T-helper 1 cell treated with Interleukin-12 subunit alpha and Interleukin-12 subunit beta and Interleukin-4 antibody, amounts not matched to agents 30 ng/mL and 1 ng/mL, for 36 hours (primary cell): ENCODE data around the gene APCDD1. TPM values are rescaled to one million over a fixed set of nuclear protein-coding genes. Genes with fewer than 3 reads are reported as not detected.

Experiments
- intact Hi-C: fragments of 100-400 bp; cut with micrococcal nuclease; formaldehyde crosslinking; loops from one replicate; pipeline ENCODE4 v1.15.1; 2024
- total RNA-seq: library from RNA; stranded (reverse); gene quantifications from 2 replicates; pipeline ENCODE4 v1.2.3, GENCODE V29; 2022

Gene APCDD1
- not detected in 2 replicates for total RNA-seq

DNA sequence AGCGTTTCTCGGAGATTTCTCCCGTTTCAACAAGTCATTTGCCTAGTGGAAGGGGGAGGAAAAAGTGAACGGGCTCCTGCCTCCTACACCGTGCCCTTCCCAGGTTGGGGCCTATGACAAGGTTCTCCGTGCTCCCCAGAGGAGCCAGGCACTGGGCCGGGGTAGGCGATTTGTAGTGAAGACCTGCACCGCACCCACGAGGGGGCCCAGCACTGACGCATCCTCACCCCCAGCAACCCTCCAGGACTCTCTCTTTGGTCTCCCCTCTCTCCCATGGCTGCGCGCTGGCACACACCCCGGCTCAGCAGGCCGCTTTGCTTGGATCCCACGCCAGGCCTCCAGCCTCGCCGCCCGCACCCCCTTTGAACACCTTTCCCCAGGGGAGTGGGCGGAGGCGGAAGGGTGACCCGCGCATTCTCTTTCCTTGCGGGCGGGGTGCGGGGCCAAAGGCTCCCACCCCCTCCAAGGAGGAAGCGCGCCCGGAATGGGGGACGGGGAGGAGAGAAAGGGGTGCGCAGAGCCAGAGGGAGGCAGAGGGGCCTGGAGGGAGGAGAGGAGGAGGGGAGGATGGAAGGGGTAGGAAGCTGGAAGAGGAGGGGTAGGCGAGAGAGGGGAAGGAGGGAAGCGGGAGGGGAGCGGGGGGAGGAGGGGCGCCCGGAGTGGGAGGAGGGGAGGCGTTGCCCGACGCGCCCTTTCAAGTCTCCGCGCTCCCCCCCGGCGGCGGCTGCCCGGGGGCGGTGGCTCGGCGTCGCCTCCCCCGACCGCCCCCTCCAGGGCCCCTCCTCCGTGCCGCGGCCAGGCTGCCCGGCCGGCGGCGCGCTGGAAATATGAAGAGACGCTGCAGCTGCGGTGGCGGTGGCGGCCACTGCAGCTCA is at the start of gene APCDD1:
Gene APCDD1, plus strand, starts transcription at position 830 of the 875 bp plus-strand sequence. CDS start 347 bp downstream, outside the sequence.
- intact Hi-C loops = no loop called here

DNA sequence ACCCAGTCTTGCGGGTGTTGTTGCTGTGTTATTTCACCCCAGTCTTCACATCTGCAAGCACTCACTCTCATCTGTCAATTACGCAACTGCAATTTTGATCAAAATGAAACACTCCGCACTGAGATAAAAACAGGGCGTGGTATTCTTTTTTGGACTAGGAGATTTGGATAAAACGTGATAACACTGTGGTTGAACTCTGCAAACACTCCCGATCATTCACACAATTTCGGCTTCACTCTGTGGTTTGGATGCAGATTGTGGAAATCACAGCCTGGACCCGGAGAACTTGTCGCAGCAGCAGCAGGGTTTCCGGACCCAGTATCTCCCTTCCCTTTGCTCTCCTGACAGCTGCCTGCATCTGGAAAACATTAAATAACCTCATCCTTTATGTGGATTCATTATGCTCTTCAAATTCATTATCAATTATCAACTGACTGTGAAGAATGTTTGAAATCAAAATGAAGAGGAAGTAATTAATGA is 49.4 kb upstream of the APCDD1 start:
- intact Hi-C loops = no loop called here

DNA sequence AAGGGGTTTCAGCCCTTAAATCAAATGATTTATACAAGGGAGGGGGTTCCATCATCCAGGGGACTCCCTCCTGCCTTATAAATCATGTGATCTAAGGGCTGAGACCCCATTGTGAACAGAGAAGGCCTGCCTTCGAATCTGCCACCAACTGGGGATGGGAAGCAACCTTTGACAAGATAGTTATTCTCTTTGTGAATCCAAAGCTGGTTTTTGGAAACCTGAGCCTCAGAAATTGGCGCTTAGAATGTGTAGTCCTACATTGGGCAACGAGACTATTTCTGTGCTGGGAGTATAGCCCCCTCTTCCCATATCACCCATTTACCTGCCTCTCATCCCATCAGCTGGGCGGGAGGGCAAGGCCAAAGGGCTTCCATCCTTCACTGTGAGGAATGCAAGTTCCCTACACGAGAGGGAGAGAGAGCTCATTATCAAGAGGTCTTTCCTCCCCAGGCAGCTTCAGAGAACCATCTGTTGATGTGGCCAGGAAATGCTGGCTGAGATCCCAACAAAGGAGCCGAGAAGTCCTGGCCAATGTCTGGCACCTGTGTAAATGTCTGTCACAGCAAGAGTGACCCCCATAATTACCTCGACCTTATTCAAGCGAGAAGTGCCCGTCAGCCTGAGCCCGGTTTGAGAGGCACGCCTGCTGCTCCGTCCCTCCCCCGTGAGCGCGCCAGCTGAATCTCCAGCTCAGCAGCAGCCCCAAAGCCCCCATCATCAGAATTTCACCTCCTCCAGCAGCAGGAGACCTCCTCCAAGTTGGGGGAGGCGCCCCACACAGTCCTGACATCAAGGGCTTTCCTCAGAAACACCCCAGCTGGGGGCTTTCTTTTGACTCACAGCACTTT is 48.4 kb upstream of the APCDD1 start:
- intact Hi-C loops = no loop called here

DNA sequence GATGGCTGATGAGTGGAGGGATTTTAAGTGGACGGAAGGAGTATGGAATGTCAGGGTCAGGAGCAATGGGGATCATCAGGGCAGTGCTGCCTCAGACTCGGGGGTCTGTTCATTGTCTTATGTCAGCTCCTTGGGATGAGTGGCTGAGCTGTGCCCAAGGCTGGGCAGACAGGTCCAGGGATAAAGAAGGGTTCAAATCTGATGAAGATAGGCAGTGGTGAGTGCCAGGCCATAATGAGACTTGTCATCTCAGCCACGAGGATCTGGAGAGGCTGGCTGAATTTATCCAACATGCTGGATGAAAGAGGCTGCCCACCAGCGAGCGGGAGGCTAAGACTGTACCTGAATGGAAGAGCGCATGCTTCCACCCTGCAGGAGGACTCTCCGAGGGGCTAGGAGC is 46.3 kb upstream of the APCDD1 start:
- intact Hi-C loops = no loop called here

DNA sequence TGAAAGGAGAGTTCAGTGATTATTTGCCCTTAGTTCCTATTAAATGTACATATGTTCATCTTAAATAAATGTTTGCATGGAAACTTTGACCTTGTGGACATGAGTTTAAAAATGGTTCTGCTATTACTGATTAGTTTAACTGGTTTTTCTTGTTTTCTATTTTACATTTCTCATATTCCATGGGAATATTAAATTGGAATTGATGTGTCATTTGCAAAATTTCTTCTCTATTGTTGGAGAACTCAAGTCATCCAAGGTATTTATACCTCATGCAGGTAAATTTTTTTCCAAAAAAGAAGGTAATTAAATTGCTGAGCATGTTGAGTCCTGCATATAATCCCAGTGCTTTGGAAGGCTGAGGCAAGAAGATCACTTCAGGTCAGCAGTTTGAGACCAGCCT is 45.4 kb upstream of the APCDD1 start:
- intact Hi-C loops = no loop called here

DNA sequence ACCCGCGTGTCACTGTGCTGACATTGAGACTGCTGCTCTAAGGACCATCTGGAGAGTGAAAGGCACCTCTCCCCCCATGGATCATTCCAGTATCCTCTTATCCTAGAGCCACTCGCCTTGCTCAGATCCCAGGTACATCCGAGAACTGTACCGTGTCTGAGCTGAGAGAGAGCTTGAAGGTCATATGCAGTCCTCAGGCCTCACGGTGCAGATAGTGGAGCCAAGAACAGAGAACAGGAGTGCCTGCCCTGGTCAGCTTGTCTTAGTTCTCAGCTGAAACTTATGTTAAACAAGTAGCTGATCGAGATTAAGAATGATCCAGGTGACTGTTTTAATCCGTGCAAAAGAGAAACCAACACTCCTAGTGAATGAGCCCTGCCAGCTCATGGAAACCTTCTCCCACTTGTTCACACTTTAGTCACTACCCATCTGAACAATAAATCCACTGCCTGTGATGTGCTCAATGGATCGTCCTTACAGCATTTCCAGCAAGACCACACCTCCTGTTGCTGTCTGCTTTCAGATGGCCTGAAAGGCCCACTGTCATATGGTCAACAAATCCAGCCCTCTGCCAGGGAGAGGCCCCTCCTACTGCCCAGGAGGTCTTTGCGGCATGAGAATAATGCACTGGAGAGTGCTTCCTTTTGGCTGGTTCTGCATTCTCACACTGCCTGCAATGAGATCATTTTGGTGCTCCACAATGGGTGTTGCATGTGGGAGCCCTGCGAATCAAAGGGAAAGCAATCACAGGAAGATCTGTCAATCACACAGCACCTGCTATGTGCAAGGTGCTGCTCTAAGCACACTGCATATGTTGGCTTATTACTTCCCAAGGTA is 43.7 kb upstream of the APCDD1 start:
- intact Hi-C loops = no loop called here

DNA sequence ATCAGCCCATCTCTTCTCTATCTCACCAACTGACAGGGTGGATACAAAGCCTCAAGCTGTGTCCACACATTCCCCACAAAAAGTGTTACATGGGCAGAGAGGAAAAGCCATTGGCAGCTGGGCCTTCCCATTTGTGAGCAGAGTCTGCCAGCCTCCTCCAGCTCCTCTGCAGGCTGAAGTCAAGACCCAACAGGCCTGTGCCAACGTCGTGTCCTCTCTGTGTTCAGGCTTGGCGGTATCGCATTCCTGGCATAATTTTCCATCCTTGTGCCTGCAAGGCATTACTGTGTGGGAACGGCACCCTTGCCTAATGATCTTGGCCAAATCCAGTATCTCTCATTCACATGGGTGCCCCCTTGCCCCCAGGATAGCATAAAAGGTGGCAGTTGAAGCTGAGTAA is 41.5 kb upstream of the APCDD1 start:
- intact Hi-C loops = no loop called here

DNA sequence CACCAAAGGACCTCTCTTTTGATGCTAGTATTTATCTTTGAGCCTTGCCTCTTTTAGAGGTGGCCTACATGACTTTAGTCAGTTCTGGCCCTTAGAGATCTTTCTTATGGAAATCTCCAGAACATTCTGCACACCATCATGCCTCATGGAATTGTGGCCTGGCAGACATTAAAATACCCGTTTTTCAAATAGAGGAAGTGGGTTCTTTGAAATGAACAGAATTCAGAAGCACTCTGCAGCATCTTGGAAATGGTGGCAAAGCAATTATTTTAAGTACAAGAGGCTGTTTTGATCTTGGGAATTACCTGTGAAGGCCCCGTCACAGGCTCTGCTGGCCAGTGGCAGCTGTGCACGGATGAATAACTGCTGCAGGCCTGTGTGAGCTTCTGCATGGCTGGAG is 40.7 kb upstream of the APCDD1 start:
- intact Hi-C loops = no loop called here

DNA sequence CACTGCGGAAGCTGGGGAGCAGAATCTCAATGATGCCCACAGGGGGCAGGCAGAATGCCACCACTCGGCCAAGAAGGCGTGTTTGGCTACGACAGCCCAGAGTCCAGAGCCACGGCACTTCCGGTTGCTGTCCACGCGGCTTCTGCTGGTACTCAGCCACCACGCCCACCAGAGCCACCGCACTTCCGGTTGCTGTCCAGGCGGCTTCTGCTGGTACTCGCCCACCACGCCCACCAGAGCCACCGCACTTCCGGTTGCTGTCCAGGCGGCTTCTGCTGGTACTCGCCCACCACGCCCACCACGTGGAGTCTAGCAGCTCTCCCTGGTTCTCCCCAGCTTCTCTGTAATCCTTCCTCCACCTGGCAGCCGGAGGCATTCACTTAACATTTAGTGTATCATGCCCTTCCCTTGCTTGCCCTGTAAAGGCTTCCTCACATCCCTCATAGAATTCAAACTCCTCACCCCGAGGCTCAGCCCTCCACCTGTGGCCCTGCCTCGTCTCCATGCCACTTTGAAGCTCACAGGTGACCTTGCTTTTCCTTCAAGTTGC is 40.1 kb upstream of the APCDD1 start:
- intact Hi-C loops = no loop called here

DNA sequence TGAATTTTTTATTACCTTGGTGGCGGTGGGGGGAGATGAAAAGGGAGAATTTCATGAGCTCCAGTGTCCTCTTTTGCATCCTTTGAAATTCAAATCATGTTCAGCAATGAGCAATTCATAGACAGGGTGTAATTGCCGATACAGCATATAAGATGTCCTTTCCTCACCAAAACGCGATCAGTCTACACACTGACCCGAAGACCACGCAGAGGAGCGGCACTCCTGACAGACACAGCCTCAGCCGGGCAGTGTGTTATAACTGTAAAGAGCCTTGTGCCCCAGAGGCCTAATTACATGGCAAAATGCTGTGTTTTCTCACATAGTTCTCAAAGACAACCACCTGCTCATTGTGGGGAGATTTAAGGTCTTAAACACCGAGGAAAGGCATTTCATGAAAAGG is 38.4 kb upstream of the APCDD1 start:
- intact Hi-C loops = no loop called here

DNA sequence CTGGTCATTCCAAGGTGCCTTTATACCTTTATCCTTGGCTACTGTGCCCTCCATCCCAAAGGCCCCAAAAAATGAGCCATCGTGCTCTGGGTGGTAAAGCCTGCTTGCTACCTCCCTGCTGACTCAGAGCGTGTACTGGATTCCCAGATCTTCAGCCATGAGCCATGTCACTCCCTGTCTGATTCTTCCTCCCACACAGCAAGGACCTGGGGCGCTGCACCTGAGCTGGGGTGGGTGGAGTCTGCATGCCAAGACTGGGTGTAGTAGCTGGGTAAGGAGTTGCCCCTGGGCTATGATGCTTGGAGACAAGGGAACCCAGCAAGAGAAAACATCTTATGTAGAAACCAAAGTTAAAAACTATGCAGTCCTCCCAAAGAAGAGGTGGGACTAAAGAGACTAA is 37.2 kb upstream of the APCDD1 start:
- intact Hi-C loops = no loop called here

DNA sequence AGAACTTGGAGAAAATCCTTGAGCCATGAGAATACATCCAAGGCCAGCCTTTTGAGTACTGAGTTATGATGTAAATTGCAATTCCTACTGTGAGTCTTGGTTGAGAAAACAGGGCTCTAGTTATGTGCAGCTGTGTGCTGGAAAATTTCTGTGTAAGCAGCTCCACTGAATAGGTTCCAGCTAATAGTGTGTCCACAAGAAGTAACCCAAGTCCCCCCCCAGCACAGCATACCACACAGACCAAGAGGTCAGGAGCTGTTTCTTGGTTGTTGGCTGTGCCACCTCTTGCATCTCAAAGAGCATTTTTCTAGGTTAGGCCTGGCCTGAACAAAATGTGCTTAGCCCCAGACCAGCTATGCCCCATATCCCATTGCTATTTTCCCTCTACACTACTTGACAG is 36.8 kb upstream of the APCDD1 start:
- intact Hi-C loops = no loop called here

DNA sequence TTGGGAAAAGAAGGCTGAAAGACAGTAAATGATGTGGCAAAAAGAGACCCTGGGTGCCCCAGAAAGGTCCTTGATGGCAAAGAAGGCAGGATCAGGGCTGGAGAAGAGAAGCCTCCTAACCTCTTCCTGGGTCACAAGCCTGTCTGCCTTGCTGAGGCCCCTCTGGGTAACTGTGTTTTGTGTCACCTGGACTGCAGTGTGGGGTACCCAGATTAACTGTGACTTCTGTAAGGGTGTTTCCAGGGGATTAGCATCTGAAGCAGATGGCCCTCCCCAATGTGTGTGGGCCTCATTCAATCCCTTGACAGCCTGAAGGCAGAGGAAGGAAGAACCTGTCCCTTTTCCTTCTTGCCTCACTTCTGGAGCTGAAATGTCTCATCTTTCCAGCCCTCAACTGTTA is 35.6 kb upstream of the APCDD1 start:
- intact Hi-C loops = no loop called here

DNA sequence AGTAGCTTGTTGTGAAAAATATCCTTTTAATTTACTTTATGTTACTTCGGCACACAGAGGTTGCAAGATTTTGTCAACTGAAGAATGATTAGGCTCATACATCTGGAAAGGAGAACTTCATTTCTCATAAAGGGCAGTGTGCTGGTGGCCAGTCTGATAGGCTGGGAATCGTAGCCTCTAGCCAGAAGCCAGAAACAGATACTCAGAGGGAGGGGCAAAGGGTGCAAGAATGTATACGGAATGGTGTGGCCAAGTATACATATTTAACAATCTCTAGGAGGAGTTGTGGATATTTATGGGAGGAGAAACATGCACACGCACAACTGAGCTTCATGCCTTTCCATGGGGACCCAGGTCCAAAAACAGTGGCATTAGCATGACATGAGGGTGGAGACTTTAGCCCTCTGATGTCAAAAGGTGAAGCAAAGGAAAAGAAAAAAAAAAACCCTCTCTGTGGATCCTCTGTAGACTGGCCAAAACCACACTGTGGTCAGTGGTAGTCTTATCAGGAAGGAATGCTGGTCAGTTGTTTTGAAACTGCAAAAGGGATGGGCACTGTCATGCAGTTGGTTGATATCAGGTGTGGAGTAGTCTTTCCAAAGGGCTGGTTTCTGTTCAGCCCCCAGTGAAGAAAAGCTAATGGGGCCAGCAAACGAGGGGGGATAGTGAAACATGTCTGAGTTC is 34.9 kb upstream of the APCDD1 start:
- intact Hi-C loops = no loop called here

DNA sequence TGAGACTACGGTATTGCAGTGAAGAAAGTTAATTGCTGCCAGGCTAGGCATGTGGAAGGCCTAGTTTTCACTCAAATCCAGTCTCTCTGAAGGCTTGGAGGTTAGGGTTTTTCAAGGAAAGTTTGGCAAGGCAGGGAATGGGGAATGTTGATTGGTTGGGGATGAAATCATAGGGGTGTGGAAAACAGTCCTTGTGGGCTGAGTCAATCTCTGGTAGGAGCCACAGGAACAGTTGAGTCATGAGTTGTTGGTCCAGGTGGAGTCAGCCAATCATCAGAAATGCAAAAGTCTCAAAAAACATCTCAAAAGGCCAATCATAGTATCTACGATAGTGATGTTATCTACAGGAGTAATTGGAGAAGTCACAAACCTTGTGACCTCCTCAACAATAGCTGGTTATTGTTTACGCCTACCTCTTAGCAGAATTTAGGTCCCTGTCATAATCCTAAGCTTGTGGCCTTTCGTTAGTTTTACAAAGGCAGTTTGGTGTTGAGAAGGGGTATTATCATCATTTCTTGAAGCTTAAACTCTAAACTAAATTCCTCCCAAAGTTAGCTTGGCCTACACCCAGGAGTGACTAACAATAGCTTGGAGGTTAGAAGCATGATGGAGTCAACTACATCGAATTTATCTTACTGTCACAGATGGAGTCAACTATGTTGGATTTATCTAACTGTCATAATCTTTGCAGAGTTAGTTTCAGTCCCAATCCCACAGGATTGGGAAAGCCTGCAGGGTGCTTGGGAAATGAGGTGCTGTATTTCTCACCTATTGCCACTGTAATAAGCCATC is 33.7 kb upstream of the APCDD1 start:
- intact Hi-C loops = no loop called here

DNA sequence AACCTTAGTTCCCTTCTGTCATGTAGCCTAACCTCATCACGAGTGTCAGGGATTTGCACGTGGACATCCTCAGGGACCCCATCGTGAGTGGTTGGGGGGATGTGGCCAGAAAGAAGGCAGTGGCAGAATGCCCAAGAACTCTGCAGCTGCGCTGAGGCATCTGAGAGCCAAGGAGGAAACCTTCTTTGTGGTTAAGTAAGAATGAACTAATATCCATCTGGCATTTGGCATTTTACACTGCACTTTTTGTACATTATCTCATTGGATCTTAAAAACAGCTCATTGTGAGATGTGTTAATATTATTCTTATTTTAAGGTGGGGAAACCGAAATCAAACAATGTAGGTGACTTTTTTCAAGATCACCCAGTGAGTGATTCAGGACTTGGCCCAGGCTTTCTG is 32.6 kb upstream of the APCDD1 start:
- intact Hi-C loops = no loop called here

DNA sequence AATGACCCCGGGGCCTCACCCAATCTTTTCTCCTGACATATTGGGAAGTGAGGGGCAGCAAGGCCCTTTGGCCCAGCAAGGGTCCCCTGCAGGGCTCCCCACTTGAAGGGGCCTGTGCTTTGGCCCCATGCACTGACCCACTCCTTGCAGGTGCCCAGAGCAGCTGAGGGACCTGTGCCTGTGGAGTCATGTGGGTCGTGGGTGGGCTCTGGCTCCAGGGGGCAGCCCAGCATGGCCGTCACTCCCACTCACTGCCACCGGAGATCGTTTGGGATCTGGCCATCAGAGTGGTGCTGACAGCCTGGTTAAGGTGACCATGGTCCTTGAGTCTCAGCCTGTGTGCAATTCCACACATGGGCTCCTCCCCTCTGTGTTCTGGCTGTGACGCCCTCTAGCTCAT is 31.7 kb upstream of the APCDD1 start:
- intact Hi-C loops = no loop called here

DNA sequence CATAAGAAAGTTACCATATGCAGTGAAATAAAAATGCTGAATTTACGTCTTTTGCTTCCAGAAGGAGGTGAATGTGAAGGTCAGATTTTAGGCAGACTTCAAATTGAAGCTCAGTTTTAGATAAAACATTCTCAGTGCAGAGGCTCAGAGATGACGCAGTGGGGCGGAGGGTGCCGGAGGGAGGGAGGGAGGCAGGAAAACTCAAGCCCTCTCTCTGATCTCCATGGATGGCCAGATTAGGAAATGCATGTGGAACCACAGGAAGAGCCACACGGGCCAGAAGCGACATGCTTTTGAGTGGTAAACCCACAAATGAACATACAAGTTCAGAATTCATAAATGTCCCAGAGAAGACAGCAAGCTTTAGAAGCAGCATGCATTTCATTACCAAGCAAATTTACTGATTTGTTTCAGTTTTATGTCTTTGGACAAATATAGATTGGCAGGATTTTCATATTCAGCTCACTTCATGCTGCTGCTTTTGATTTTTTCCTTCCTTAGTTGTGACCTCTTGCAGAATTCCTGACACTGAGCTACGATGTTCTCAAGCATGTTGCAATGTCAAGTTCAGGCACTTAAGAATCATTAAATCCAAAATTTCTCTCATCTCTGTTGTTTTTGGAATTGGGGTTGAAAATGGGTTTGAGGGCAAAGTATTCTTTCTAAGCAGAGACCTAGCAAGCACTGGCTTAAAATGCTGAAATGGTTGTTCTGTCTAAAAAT is 29.7 kb upstream of the APCDD1 start:
- intact Hi-C loops = no loop called here

DNA sequence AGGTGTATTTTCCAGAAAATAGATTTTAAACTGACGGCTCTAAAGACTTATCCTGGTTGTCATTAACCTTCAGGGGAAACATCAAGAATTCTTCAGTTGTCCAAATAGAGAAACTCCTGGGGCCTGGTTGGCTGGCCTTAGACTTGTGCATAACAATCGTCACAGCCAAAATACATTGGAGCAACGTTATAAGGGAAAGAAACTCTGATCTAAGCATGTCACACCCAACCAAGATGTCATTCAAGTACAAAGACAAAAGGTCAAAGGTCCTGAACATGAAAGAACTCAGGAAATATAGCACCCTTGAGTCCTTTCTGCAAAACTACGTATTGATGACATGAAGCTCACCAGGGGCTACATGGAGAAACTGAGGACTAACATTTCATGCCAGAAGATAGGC is 23.8 kb upstream of the APCDD1 start:
- intact Hi-C loops = no loop called here
